Right lobe of liver (tissue), 6 donors: ENCODE measurements around the gene PBLD. TPM values are rescaled to one million over a fixed set of nuclear protein-coding genes. Genes with fewer than 3 reads are reported as not detected.
"Not testable (repeated sequence)": the region's sequence is repeated elsewhere in the genome, so short reads cannot be mapped to it uniquely, and the experiment has no call there.

Experiments
- ATAC-seq, 4 donors: fragments of 200-7000 bp; cut with Tn5 transposase; one replicate each; pipeline ENCODE4 v1.9.1; 2020; ENCODE audit warnings: mild to moderate bottlenecking in 4 of 4, moderate library complexity in 4 of 4
- DNase-seq, 3 donors: peaks; one replicate each; pipeline ENCODE4 v3.0.0-alpha.2; 2020
- H3K27ac ChIP-seq, 3 donors: fragments of 200-600 bp; one replicate each; pipeline ENCODE4 v1.8.0; 2022
- H3K27me3 ChIP-seq, 2 donors: fragments of 200-600 bp; one replicate each; pipeline ENCODE4 v1.8.0; 2022
- H3K36me3 ChIP-seq, 4 donors: fragments of 200-600 bp; sonication (generic) in 1 of 4; one replicate each; pipeline versions ENCODE4 v1.5.1 to v1.8.0; 2017 to 2022; ENCODE audit warnings: control low read depth in 1 of 4
- H3K4me1 ChIP-seq, 4 donors: fragments of 200-600 bp; sonication (generic) in 1 of 4; one replicate each; pipeline versions ENCODE4 v1.5.1 to v1.8.0; 2017 to 2022; ENCODE audit warnings: control low read depth in 1 of 4
- H3K4me3 ChIP-seq, 3 donors: fragments of 200-600 bp; one replicate each; pipeline ENCODE4 v1.8.0; 2022
- H3K9me3 ChIP-seq, 4 donors: fragments of 200-600 bp; sonication (generic) in 1 of 4; one replicate each; pipeline versions ENCODE4 v1.5.1 to v1.8.0; 2017 to 2022; ENCODE audit warnings: control low read depth in 1 of 4
- POLR2A ChIP-seq: fragments of 450-650 bp; IDR thresholded peaks from one replicate; pipeline ENCODE4 v1.6.1; 2017; ENCODE audit warnings: antibody characterized with exemption, mild to moderate bottlenecking
- WGBS: methylation state at CpG from one replicate; pipeline ENCODE4 v1.1.6; 2018; ENCODE audit warnings: low coverage, low lambda C conversion rate; ENCODE audit not compliant: insufficient coverage; ENCODE audit errors: missing lambda C conversion rate; 5-methylcytosine and 5-hydroxymethylcytosine counted together
- intact Hi-C, 2 donors: fragments of 100-400 bp; cut with DNase I; formaldehyde crosslinking; loops; one replicate each; pipeline versions ENCODE4 v1.11.2 to v1.14.1; 2022
- total RNA-seq, 6 experiments: library from RNA; depleted of rRNA in 2 of 6; stranded (reverse); fragments of >200 nt in 2 of 6; fragmentation: NEBNext Ultra II Directional in 3 of 6; extraction: Animal tissue kit (Norgen Biotek cat#: 25700) in 3 of 6; gene quantifications; one replicate each; pipeline versions ENCODE4 v1.1.0 to v1.2.4, GENCODE V29; 2016 to 2023
- TF ChIP-seq, protein P1 (sequence below), 4 donors: fragments of 200-600 bp in 3 of 4; fragments of 450-650 bp in 1 of 4; IDR thresholded peaks; one replicate each; pipeline versions ENCODE4 v1.5.1 to v1.8.0; 2016 to 2022; ENCODE audit warnings: antibody characterized with exemption in 4 of 4, mild to moderate bottlenecking in 2 of 4
- donor health status: DM: no; HTN: yes; CAD: no.
- donor health status: DM: no; HTN: no; CAD: no.
- donor health status: DM: no; HTN: no; CAD: no.
- donor health status: DM: no; HTN: yes; CAD: no.
- donor health status: DM: no; HTN: yes; CAD: no.

Gene PBLD
- total RNA-seq, 6 experiments from 2014 or later: 45.5 to 162 (median 129) TPM

DNA sequence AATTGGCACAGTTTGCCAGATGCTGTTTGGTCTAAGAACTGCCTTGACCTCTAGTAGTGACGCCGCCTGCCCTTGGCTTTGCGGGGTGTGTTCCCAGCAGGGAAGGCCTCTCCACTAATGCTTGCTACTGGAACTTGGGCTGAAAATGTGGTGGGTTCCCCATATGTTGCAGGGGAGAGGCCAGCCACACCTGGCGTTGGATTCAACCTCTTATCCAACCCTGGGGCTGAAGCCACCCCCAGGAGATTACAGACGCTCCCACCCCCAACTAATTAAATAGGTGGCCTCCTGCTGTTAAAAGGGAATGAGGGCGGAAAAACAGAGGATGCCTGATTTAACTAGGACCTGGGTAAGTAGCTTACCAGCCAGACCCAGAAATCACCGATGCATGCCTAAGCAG, 81.6 kb downstream of the PBLD start:
- peak in 2 of 4 donors; percentile 7 to 45 for ATAC-seq
- DNase-seq: no peak
- Histone ChIP-seq H3K27me3 (no peaks in the 10 kb centered on the region), H3K36me3 (no peaks in the 10 kb centered on the region), H3K4me3 (no peak overlapping the region), H3K4me1 (no peaks in the 10 kb centered on the region), H3K9me3 (no peaks in the 10 kb centered on the region), H3K27ac (no peak overlapping the region)
- no peak for TF ChIP-seq POLR2A
- TF ChIP-seq, protein P1, sequence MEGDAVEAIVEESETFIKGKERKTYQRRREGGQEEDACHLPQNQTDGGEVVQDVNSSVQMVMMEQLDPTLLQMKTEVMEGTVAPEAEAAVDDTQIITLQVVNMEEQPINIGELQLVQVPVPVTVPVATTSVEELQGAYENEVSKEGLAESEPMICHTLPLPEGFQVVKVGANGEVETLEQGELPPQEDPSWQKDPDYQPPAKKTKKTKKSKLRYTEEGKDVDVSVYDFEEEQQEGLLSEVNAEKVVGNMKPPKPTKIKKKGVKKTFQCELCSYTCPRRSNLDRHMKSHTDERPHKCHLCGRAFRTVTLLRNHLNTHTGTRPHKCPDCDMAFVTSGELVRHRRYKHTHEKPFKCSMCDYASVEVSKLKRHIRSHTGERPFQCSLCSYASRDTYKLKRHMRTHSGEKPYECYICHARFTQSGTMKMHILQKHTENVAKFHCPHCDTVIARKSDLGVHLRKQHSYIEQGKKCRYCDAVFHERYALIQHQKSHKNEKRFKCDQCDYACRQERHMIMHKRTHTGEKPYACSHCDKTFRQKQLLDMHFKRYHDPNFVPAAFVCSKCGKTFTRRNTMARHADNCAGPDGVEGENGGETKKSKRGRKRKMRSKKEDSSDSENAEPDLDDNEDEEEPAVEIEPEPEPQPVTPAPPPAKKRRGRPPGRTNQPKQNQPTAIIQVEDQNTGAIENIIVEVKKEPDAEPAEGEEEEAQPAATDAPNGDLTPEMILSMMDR (IDR thresholded peaks at IDR 0.05): no peak
- intact Hi-C loops: no loop called here
- WGBS: 86% methylated on average over 7 of the region's 7 CpGs

GRCh38 chr10:68249297-68249696, 83.4 kb downstream of the PBLD start:
- no peak for DNase-seq
- Histone ChIP-seq H3K4me1 (no peaks in the 10 kb centered on the region), H3K27me3 (no peaks in the 10 kb centered on the region), H3K36me3 (no peaks in the 10 kb centered on the region), H3K9me3 (no peaks in the 10 kb centered on the region), H3K4me3 (no peak overlapping the region), H3K27ac (no peak overlapping the region)
- WGBS: 82% methylated on average over 3 of the region's 4 CpGs
- intact Hi-C loops: no loop called here
- TF ChIP-seq, protein P1 (IDR thresholded peaks at IDR 0.05): no peak
- TF ChIP-seq POLR2A: no peak
- ATAC-seq: no peak

- intact Hi-C loops: no loop called here
Observed at GRCh38 chr10:68247931-68248330, 84.8 kb downstream of the PBLD start.

GRCh38 chr10:68246397-68246796, 86.3 kb downstream of the PBLD start:
- H3K4me3 ChIP-seq, H3K27me3 ChIP-seq, H3K27ac ChIP-seq, DNase-seq, H3K4me1 ChIP-seq, H3K9me3 ChIP-seq, H3K36me3 ChIP-seq, intact Hi-C loops, ATAC-seq: not testable (repeated sequence)
- WGBS: 93% methylated on average over 2 of the region's 7 CpGs

More at GRCh38 chr10:68247931-68248330, 84.8 kb downstream of the PBLD start:
- no peaks in the 10 kb centered on the region for H3K9me3 ChIP-seq
- H3K27ac ChIP-seq: no peak overlapping the region
- 85% methylated on average over 5 of the region's 6 CpGs for WGBS
- H3K27me3 ChIP-seq: no peaks in the 10 kb centered on the region
- TF ChIP-seq, protein P1 (IDR thresholded peaks at IDR 0.05): no peak
- TF ChIP-seq POLR2A: no peak
- no peaks in the 10 kb centered on the region for H3K36me3 ChIP-seq
- ATAC-seq (no peak), DNase-seq (no peak)
- no peaks in the 10 kb centered on the region for H3K4me1 ChIP-seq
- H3K4me3 ChIP-seq: no peak overlapping the region

- intact Hi-C loops: no loop called here
- ATAC-seq (no peak), DNase-seq (no peak)
- Histone ChIP-seq H3K9me3 (no peaks in the 10 kb centered on the region), H3K36me3 (no peaks in the 10 kb centered on the region), H3K4me3 (no peak overlapping the region), H3K27me3 (no peaks in the 10 kb centered on the region), H3K4me1 (no peaks in the 10 kb centered on the region), H3K27ac (no peak overlapping the region)
- TF ChIP-seq POLR2A: no peak
- 71% methylated on average over 2 of the region's 2 CpGs for WGBS
Observed at GRCh38 chr10:68242051-68242450, 90.7 kb downstream of the PBLD start.

DNA sequence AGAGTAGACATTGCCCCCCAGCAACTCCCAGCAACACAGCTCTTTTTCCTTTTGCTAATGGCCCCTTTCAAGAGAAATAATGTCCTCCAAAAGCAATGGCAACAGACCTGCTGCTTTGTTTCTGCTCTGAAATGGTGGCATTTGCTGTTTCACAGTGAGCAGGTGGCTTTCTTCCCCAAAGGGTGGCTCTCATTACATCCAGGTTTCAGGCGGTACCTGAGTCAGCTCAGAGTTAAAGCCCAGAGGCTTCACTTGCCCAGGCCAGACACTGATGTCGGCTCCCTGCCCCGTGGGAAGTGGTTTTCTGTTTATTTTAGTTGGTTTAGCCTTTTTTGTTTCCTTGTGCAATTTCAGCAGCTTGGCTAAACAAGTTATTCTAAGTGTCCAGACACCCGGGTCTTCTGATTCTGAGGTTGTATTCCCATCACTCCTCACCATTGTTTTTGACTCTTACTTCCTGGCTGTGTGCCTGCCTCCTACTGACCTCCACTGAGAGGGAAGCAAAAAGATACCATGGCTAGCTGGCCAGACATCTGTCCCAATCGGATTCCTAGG, 93.1 kb downstream of the PBLD start:
- Histone ChIP-seq H3K27ac (no peak overlapping the region), H3K36me3 (no peaks in the 10 kb centered on the region), H3K27me3 (no peaks in the 10 kb centered on the region), H3K4me3 (no peak overlapping the region), H3K4me1 (no peaks in the 10 kb centered on the region), H3K9me3 (no peaks in the 10 kb centered on the region)
- 82% methylated on average over 5 of the region's 5 CpGs for WGBS
- ATAC-seq: no peak
- TF ChIP-seq, protein P1 (IDR thresholded peaks at IDR 0.05): no peak
- TF ChIP-seq POLR2A: no peak
- intact Hi-C loops: no loop called here
- DNase-seq: no peak
